GM18508 (cell line): ENCODE results near the gene PLCB4.

ENCODE experiments used
- ATAC-seq: cut with Tn5 transposase; IDR thresholded peaks from one replicate; pipeline ENCODE4 v1.9.1; 2021; ENCODE audit warnings: moderate number of reproducible peaks; ENCODE audit not compliant: insufficient read depth, unreplicated experiment

PLCB4 gene

GRCh38 chr20:9244811-9245210 is 175.9 kb downstream of the PLCB4 start:
- no peak for ATAC-seq

- ATAC-seq: no peak
Observed at GRCh38 chr20:9246731-9247130, 177.8 kb downstream of the PLCB4 start.

GRCh38 chr20:9250511-9250910 is 181.6 kb downstream of the PLCB4 start:
- no peak for ATAC-seq

GRCh38 chr20:9253006-9253539 is 184.2 kb downstream of the PLCB4 start:
- no peak for ATAC-seq

GRCh38 chr20:9255171-9255570 is 186.3 kb downstream of the PLCB4 start:
- ATAC-seq: no peak

GRCh38 chr20:9256393-9256792 is 187.5 kb downstream of the PLCB4 start:
- ATAC-seq: no peak

- ATAC-seq: no peak
Observed at GRCh38 chr20:9258901-9259300, 190.0 kb downstream of the PLCB4 start.

GRCh38 chr20:9260027-9260426 is 191.1 kb downstream of the PLCB4 start:
- no peak for ATAC-seq

- no peak for ATAC-seq
Observed at GRCh38 chr20:9261781-9262180, 192.9 kb downstream of the PLCB4 start.

GRCh38 chr20:9262653-9263194 is 193.8 kb downstream of the PLCB4 start:
- no peak for ATAC-seq

- no peak for ATAC-seq
Observed at GRCh38 chr20:9269280-9269971, 200.5 kb downstream of the PLCB4 start.

- ATAC-seq: no peak
Observed at GRCh38 chr20:9270831-9271230, 201.9 kb downstream of the PLCB4 start.

- no peak for ATAC-seq
Observed at GRCh38 chr20:9276966-9277468, 208.1 kb downstream of the PLCB4 start.

GRCh38 chr20:9279918-9280401 is 211.1 kb downstream of the PLCB4 start:
- ATAC-seq: no peak

GRCh38 chr20:9280666-9281065 is 211.8 kb downstream of the PLCB4 start:
- no peak for ATAC-seq

- no peak for ATAC-seq
Observed at GRCh38 chr20:9281803-9282202, 212.9 kb downstream of the PLCB4 start.

GRCh38 chr20:9285617-9286016 is 216.7 kb downstream of the PLCB4 start:
- no peak for ATAC-seq

- ATAC-seq: no peak
Observed at GRCh38 chr20:9286501-9287461, 217.9 kb downstream of the PLCB4 start.

GRCh38 chr20:9287826-9288225 is 218.9 kb downstream of the PLCB4 start:
- no peak for ATAC-seq

- ATAC-seq: no peak
Observed at GRCh38 chr20:9290331-9290730, 221.4 kb downstream of the PLCB4 start.

- ATAC-seq: no peak
Observed at GRCh38 chr20:9293145-9293544, 224.3 kb downstream of the PLCB4 start.
